HCT116 (cell line): Measurements from ENCODE around the gene ARMC12.

ENCODE experiments used
- CEBPB ChIP-seq: IDR thresholded peaks from 2 replicates; pipeline ENCODE4 v1.6.1; 2012; ENCODE audit warnings: low read depth
- EZH2 ChIP-seq: fragments of 200-600 bp; sonication (generic); IDR thresholded peaks from 2 replicates; pipeline ENCODE4 v1.6.1; 2017; ENCODE audit warnings: antibody characterized with exemption, mixed run types
- JUND ChIP-seq: IDR thresholded peaks from 2 replicates; pipeline ENCODE4 v1.6.1; 2012
- POLR2A ChIP-seq: IDR thresholded peaks from 2 replicates; pipeline ENCODE4 v1.7.0; 2011; ENCODE audit warnings: borderline replicate concordance; ENCODE audit not compliant: insufficient read depth, insufficient read length; ENCODE audit errors: extremely low read depth
- POLR2AphosphoS5 ChIP-seq: IDR thresholded peaks from 2 replicates; pipeline ENCODE4 v1.6.1; 2011; ENCODE audit warnings: mild to moderate bottlenecking, low read depth, low read length, moderate library complexity
- ZNF274 ChIP-seq: fragments of 200-500 bp; sonication (Bioruptor generic); IDR thresholded peaks from 2 replicates; pipeline ENCODE4 v1.6.1; 2014; ENCODE audit warnings: mild to moderate bottlenecking, low read depth, low read length, inconsistent platforms
- TF ChIP-seq, protein P1 (sequence below), 3 experiments: fragments of 200-600 bp in 1 of 3; sonication (generic) in 1 of 3; IDR thresholded peaks in 2 of 3; conservative IDR thresholded peaks in 1 of 3; 2 replicates each; pipeline ENCODE4 v1.5.1; 2012 to 2017; ENCODE audit warnings: low read depth in 2 of 3, low read length in 2 of 3, antibody characterized with exemption in 1 of 3, borderline replicate concordance in 1 of 3, control low read depth in 1 of 3, mild to moderate bottlenecking in 1 of 3, mixed read lengths in 1 of 3, mixed run types in 1 of 3, moderate library complexity in 1 of 3; ENCODE audit not compliant: insufficient read depth in 1 of 3
- TF ChIP-seq, protein P2 (sequence below): IDR thresholded peaks from 2 replicates; pipeline ENCODE4 v1.6.1; 2011; ENCODE audit warnings: mild to moderate bottlenecking, low read length, moderate library complexity; ENCODE audit not compliant: insufficient replicate concordance; ENCODE audit errors: extremely low read depth

DNA sequence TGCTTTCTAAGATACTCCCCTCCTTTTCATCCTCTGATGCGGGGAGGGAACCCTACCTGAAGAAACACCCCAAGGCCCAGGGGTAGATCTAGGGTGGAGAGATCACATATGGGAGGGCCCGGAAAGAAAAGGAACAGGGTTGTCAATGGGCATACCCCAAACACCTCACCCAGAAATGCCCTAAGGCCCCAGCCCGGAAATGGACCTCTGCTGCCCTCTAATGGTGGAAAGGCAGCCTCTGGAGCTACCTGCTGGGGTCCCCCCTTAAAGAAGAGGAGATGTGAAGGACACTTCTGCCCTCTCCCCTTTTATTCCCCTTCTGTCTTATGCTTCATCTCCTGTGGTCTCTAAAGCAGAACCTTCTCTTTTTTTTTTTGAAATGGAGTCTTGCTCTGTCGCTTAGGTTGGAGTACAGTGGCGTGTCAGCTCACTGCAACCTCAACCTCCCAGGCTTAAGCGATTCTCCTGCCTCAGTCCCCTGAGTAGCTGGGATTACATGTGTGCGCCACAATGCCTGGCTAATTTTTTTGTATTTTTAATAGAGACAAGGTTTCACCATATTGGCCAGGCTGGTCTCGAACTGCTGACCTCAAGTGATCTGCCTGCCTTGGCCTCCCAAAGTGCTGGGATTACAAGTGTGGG, 458 bp upstream of the ARMC12 start:
- TF ChIP-seq, protein P1, sequence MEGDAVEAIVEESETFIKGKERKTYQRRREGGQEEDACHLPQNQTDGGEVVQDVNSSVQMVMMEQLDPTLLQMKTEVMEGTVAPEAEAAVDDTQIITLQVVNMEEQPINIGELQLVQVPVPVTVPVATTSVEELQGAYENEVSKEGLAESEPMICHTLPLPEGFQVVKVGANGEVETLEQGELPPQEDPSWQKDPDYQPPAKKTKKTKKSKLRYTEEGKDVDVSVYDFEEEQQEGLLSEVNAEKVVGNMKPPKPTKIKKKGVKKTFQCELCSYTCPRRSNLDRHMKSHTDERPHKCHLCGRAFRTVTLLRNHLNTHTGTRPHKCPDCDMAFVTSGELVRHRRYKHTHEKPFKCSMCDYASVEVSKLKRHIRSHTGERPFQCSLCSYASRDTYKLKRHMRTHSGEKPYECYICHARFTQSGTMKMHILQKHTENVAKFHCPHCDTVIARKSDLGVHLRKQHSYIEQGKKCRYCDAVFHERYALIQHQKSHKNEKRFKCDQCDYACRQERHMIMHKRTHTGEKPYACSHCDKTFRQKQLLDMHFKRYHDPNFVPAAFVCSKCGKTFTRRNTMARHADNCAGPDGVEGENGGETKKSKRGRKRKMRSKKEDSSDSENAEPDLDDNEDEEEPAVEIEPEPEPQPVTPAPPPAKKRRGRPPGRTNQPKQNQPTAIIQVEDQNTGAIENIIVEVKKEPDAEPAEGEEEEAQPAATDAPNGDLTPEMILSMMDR (IDR thresholded peaks at IDR 0.05 in 2 of 3, conservative IDR thresholded peaks at IDR 0.05 in 1 of 3; ENCODE audit: borderline replicate concordance in 1 of 3, insufficient read depth in 1 of 3, low read depth in 2 of 3, low read length in 2 of 3), result peak in 2 of 3 experiments; percentile 92 to 97; a peak in 4 of 6 replicates
- TF ChIP-seq EZH2, result no peak
- TF ChIP-seq ZNF274, result no peak
- no peak for TF ChIP-seq JUND
- TF ChIP-seq CEBPB, result no peak
- no peak for TF ChIP-seq POLR2AphosphoS5
- no peak for TF ChIP-seq POLR2A
- TF ChIP-seq, protein P2, sequence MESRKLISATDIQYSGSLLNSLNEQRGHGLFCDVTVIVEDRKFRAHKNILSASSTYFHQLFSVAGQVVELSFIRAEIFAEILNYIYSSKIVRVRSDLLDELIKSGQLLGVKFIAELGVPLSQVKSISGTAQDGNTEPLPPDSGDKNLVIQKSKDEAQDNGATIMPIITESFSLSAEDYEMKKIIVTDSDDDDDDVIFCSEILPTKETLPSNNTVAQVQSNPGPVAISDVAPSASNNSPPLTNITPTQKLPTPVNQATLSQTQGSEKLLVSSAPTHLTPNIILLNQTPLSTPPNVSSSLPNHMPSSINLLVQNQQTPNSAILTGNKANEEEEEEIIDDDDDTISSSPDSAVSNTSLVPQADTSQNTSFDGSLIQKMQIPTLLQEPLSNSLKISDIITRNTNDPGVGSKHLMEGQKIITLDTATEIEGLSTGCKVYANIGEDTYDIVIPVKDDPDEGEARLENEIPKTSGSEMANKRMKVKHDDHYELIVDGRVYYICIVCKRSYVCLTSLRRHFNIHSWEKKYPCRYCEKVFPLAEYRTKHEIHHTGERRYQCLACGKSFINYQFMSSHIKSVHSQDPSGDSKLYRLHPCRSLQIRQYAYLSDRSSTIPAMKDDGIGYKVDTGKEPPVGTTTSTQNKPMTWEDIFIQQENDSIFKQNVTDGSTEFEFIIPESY, result no peak
